ENCODE data around the gene HMCN2. TPM values are rescaled to one million over a fixed set of nuclear protein-coding genes. Genes with fewer than 3 reads are reported as not detected.
A peak's percentile ranks its signal among the peaks of the same experiment; 100 is the strongest.

Gene HMCN2
- total RNA-seq, 4 donors from 2014 or later, result 9.6 to 21.1 (median 15.5) TPM

DNA sequence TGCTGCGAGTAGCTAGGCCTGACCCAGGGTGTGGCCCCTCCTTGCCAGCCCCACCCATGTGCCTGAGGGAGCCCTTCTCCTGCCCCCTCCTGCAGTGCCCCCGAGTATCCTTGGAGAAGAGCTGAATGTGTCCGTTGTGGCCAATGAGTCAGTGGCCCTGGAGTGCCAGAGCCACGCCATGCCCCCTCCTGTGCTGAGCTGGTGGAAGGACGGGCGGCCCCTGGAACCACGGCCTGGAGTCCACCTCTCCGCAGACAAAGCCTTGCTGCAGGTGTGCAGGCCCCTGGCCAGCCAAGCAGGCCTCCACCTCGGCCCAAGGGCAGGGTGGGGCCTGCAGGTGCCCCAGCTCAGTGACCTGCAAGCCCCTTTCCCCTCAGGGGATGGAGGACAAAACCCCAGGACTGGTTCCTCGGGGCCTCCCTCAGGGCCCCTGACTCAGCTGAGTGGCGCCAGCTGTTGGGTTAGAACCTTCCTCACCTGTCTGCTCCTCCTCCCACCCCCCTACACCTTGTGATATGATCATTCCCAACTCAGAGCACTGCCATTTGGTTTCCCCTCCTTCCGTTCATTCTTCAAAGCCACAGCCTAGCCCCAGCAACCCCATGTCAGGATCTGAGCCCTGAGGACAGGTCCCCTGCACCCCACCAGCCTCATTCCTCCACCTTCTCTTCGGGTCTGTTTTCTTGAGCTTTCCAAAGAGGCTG, 99.2 kb downstream of the HMCN2 start:
- 81 to 83% methylated on average over 2 to 7 of the region's 13 CpGs for WGBS, 2 donors (ENCODE audit: low coverage in 1 of 2)

DNA sequence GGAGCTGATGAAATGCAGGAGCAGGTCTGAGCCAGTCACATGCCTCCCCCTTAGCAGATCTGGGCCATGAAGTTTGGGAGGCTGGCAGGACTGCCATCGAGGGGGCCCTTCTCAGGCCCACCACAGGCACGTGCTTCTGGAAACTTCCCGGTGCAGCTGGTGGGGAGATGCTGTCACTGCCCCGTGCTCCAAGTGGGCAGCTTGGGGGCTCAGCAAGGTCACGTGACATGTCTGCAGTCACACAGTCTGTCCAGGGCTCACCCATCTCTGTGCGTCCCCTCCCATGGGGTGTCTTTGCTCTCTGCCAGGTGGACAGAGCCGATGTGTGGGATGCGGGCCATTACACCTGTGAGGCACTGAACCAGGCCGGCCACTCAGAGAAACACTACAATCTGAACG, 99.8 kb downstream of the HMCN2 start:
- no peak for ATAC-seq
- 90% methylated on average over 2 of the region's 10 CpGs; no CpG with 5 or more reads in 1 of the 2 donors for WGBS, 2 donors (ENCODE audit: low coverage in 1 of 2)
- TF ChIP-seq, protein P1, sequence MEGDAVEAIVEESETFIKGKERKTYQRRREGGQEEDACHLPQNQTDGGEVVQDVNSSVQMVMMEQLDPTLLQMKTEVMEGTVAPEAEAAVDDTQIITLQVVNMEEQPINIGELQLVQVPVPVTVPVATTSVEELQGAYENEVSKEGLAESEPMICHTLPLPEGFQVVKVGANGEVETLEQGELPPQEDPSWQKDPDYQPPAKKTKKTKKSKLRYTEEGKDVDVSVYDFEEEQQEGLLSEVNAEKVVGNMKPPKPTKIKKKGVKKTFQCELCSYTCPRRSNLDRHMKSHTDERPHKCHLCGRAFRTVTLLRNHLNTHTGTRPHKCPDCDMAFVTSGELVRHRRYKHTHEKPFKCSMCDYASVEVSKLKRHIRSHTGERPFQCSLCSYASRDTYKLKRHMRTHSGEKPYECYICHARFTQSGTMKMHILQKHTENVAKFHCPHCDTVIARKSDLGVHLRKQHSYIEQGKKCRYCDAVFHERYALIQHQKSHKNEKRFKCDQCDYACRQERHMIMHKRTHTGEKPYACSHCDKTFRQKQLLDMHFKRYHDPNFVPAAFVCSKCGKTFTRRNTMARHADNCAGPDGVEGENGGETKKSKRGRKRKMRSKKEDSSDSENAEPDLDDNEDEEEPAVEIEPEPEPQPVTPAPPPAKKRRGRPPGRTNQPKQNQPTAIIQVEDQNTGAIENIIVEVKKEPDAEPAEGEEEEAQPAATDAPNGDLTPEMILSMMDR (IDR thresholded peaks at IDR 0.05), result no peak
- TF ChIP-seq POLR2AphosphoS5 (IDR thresholded peaks at IDR 0.05), result no peak
- TF ChIP-seq POLR2A (IDR thresholded peaks at IDR 0.05), result no peak
- no peak for TF ChIP-seq EP300 (IDR thresholded peaks at IDR 0.05)
- Histone ChIP-seq H3K9me3 (no peaks in the 10 kb centered on the region), H3K36me3 (peaks cover 0 to 17% of the 10 kb centered on the region in 2 donors), H3K27ac (no peak overlapping the region), H3K27me3 (no peaks in the 10 kb centered on the region), H3K4me1 (no peaks in the 10 kb centered on the region), H3K4me3 (no peak overlapping the region)

More for the DNA sequence above, 99.2 kb downstream of the HMCN2 start:
- Histone ChIP-seq H3K4me3 (no peak overlapping the region), H3K9me3 (no peaks in the 10 kb centered on the region), H3K36me3 (peaks cover 0 to 22% of the 10 kb centered on the region in 2 donors), H3K4me1 (no peaks in the 10 kb centered on the region), H3K27ac (no peak overlapping the region), H3K27me3 (no peaks in the 10 kb centered on the region)
- peak; percentile 18 for ATAC-seq
- TF ChIP-seq, protein P1 (IDR thresholded peaks at IDR 0.05), result no peak
- TF ChIP-seq POLR2AphosphoS5 (IDR thresholded peaks at IDR 0.05), result no peak
- no peak for TF ChIP-seq EP300 (IDR thresholded peaks at IDR 0.05)
- no peak for TF ChIP-seq POLR2A (IDR thresholded peaks at IDR 0.05)

DNA sequence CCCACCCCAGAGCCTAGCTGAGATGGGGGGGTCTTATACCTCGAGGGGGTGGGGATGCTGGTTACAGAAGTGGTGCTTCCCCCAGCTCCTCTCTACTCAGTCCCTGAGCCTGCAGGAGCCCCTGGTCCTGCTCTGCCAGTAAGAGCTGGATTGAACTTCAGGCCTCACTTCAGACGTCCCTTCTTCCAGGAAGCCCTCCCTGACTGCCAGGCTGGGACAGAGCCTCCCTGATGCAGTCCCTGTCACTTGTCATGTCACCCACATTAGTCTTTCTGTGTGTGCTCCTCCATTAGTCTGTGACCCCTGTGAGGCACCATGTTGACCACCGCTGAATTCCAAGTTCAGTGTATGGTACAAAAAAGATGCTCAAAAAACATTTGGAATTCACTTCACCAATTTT, 100.5 kb downstream of the HMCN2 start:
- Histone ChIP-seq H3K4me3 (no peak overlapping the region), H3K27ac (no peak overlapping the region), H3K4me1 (no peaks in the 10 kb centered on the region), H3K9me3 (no peaks in the 10 kb centered on the region), H3K36me3 (peaks cover 0 to 17% of the 10 kb centered on the region in 2 donors), H3K27me3 (no peaks in the 10 kb centered on the region)
- ATAC-seq, result no peak
- 87 to 89% methylated on average over 3 of the region's 3 CpGs for WGBS, 2 donors (ENCODE audit: low coverage in 1 of 2)
- TF ChIP-seq, protein P1 (IDR thresholded peaks at IDR 0.05), result no peak
- TF ChIP-seq POLR2A (IDR thresholded peaks at IDR 0.05), result no peak
- TF ChIP-seq POLR2AphosphoS5 (IDR thresholded peaks at IDR 0.05), result no peak
- no peak for TF ChIP-seq EP300 (IDR thresholded peaks at IDR 0.05)

DNA sequence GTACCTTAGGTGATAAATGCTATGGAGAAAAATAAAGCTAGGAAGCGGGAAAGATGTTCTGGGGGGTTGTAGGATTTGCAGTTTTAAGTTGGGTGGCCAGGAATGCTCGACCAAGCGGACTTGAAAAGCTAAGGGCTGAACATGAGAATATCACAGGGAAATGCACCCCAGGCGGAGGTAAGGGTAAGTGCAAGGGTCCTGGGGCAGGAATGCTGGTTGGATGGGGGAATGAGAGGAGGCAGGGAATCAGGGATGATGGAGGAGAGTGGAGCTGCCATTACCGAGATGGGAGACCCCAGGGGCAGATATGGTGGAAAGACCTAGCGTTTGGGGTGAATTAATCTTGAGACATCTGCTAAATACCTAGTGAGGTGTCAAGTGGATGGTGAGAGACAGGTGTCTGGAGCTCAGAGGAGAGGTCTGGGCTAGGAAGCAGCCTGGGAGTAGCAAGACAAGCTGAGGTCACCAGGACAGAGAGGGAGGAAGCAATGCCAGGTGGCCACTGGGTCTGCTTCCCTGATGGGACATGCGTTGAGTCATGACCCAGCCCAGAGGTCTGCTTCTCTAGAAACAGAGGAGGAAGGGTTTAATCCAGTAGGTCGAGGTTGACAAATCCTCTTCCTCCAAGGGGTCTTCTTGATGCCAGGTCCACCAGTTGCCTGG, 101.5 kb downstream of the HMCN2 start:
- H3K4me1 ChIP-seq, result no peaks in the 10 kb centered on the region
- H3K9me3 ChIP-seq, result no peaks in the 10 kb centered on the region
- TF ChIP-seq POLR2AphosphoS5 (IDR thresholded peaks at IDR 0.05), result no peak
- no peak for TF ChIP-seq POLR2A (IDR thresholded peaks at IDR 0.05)
- TF ChIP-seq EP300 (IDR thresholded peaks at IDR 0.05), result no peak
- TF ChIP-seq, protein P1 (IDR thresholded peaks at IDR 0.05), result no peak
- no peak for ATAC-seq
- no peak overlapping the region for H3K27ac ChIP-seq
- H3K4me3 ChIP-seq, result no peak overlapping the region
- H3K36me3 ChIP-seq, result peaks cover 0 to 17% of the 10 kb centered on the region in 2 donors
- H3K27me3 ChIP-seq, result no peaks in the 10 kb centered on the region
- 85 to 92% methylated on average over 6 to 8 of the region's 8 CpGs for WGBS, 2 donors (ENCODE audit: low coverage in 1 of 2)
